HUES64 (cell line): ENCODE results near the gene PCSK9.
A peak's percentile ranks its signal among the peaks of the same experiment; 100 is the strongest.
"Not testable (repeated sequence)": the region's sequence is repeated elsewhere in the genome, so short reads cannot be mapped to it uniquely, and the experiment has no call there.

ENCODE experiments used
- H3K27ac ChIP-seq: 2 replicates; pipeline ENCODE4 v1.7.0; 2013; ENCODE audit warnings: low read depth, low read length, inconsistent platforms
- H3K27me3 ChIP-seq: 2 replicates; pipeline ENCODE4 v1.6.1; 2013; ENCODE audit warnings: mild to moderate bottlenecking, low read length; ENCODE audit not compliant: insufficient read depth
- H3K36me3 ChIP-seq: 2 replicates; pipeline ENCODE4 v1.6.1; 2013; ENCODE audit warnings: mild to moderate bottlenecking, low read length; ENCODE audit not compliant: insufficient read depth
- H3K4me1 ChIP-seq: 2 replicates; pipeline ENCODE4 v1.6.1; 2013; ENCODE audit warnings: mild to moderate bottlenecking, low read length, moderate library complexity; ENCODE audit not compliant: insufficient read depth
- H3K4me3 ChIP-seq: 2 replicates; pipeline ENCODE4 v1.5.1; 2013; ENCODE audit warnings: mild to moderate bottlenecking, low read length, moderate library complexity
- H3K9ac ChIP-seq: 2 replicates; pipeline ENCODE4 v1.6.1; 2013; ENCODE audit warnings: mild to moderate bottlenecking, low read depth, low read length
- H3K9me3 ChIP-seq: 2 replicates; pipeline ENCODE4 v1.6.1; 2013; ENCODE audit warnings: low read depth, low read length; ENCODE audit not compliant: insufficient read depth
- WGBS: fragments of 150-250, 120-280 bp; methylation state at CpG from one replicate; pipeline ENCODE4 v1.1.7; 2013; ENCODE audit warnings: missing lambda C conversion rate; 5-methylcytosine and 5-hydroxymethylcytosine counted together

The PCSK9 gene

GRCh38 chr1:55010887-55011217 is 28.5 kb upstream of the PCSK9 start:
- H3K27me3 ChIP-seq, result no peaks in the 10 kb centered on the region
- no peak overlapping the region for H3K4me3 ChIP-seq
- WGBS, result 79% methylated on average over 7 of the region's 7 CpGs
- no peaks in the 10 kb centered on the region for H3K9me3 ChIP-seq
- no peak overlapping the region for H3K27ac ChIP-seq
- H3K9ac ChIP-seq, result no peak overlapping the region
- 0 out of 2 replicates have a peak, but pooled peaks cover 4% of the 10 kb centered on the region for H3K4me1 ChIP-seq
- H3K36me3 ChIP-seq, result no peaks in the 10 kb centered on the region

DNA sequence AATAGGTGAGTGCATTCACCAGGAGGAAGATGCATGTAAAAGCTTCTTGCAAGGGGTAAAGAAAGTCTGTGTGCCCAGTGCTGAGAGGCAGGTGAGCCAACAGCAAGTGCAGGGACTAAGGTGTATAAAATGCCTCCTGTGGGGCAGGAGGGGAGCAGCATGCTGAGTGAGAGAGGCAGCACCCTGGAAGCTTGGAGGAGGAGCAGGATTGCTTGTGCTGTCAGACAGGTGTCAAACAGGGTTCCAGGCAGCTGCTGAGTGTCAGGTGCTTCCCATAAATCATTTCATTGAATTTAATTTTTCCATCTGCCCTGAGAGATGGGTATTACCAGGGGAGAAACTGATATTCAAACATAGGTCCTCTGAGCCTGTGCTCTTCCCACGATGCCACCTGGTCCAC is 26.7 kb upstream of the PCSK9 start:
- no peaks in the 10 kb centered on the region for H3K27me3 ChIP-seq
- no peak overlapping the region for H3K9ac ChIP-seq
- no peak overlapping the region for H3K4me3 ChIP-seq
- no peaks in the 10 kb centered on the region for H3K9me3 ChIP-seq
- H3K4me1 ChIP-seq, result 0 out of 2 replicates have a peak, but pooled peaks cover 4% of the 10 kb centered on the region
- 90% methylated on average over 1 of the region's 1 CpG for WGBS
- H3K27ac ChIP-seq, result no peak overlapping the region
- no peaks in the 10 kb centered on the region for H3K36me3 ChIP-seq

GRCh38 chr1:55015123-55015522 is 24.2 kb upstream of the PCSK9 start:
- Histone ChIP-seq H3K27me3 (no peaks in the 10 kb centered on the region), H3K27ac (no peak overlapping the region), H3K36me3 (no peaks in the 10 kb centered on the region), H3K9ac (no peak overlapping the region), H3K9me3 (no peaks in the 10 kb centered on the region), H3K4me1 (0 out of 2 replicates have a peak, but pooled peaks cover 4% of the 10 kb centered on the region), H3K4me3 (no peak overlapping the region)
- 91% methylated on average over 5 of the region's 5 CpGs for WGBS

- H3K4me3 ChIP-seq, result no peak overlapping the region
- no peak overlapping the region for H3K27ac ChIP-seq
- no peaks in the 10 kb centered on the region for H3K36me3 ChIP-seq
- H3K27me3 ChIP-seq, result no peaks in the 10 kb centered on the region
- no peaks in the 10 kb centered on the region for H3K9me3 ChIP-seq
- H3K9ac ChIP-seq, result no peak overlapping the region
- 89% methylated on average over 12 of the region's 12 CpGs for WGBS
- H3K4me1 ChIP-seq, result no peaks in the 10 kb centered on the region
Measured at GRCh38 chr1:55015731-55016620, 23.4 kb upstream of the PCSK9 start.

GRCh38 chr1:55018395-55018794 is 21.0 kb upstream of the PCSK9 start:
- Histone ChIP-seq H3K4me1 (peaks cover 3% of the 10 kb centered on the region), H3K27me3 (no peaks in the 10 kb centered on the region), H3K36me3 (no peaks in the 10 kb centered on the region), H3K9ac (no peak overlapping the region), H3K9me3 (no peaks in the 10 kb centered on the region), H3K4me3 (no peak overlapping the region), H3K27ac (no peak overlapping the region)
- 89% methylated on average over 8 of the region's 9 CpGs for WGBS

DNA sequence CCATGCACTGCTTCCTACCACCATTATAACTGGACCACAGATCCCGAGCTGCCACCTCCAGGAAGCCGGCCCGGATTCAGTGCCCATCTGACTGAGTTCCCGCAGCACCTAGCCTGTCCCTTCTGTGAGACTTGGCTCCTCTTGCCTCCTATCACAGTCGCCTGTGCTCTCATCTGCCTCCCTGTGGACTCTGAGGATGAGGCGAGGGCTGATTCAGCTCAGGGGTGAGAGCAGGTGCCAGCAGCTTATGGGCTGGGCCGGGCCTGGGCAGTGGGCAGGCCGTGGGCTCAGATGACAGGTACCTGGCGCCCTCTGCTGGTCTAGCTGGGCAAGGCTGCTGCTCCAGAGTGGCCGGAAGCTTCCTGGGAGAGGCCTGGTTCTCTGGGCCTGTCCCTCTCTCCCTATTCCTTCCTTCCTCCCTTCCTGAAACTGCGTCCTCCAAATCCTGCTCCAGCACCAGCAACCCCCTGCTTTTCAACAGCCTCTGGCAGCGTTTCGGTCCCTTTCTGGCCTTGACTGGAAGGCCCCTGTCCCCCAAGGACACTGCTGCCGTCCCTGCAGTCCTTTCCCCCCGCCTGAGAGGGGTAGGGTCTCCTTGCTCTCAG is 17.3 kb upstream of the PCSK9 start:
- no peaks in the 10 kb centered on the region for H3K36me3 ChIP-seq
- peak overlapping the region; percentile 49; the same call in 1 of the 2 replicates for H3K27ac ChIP-seq
- no peaks in the 10 kb centered on the region for H3K27me3 ChIP-seq
- H3K9ac ChIP-seq, result peak overlapping the region; percentile 51; the same call in 1 of the 2 replicates
- 32% methylated on average over 15 of the region's 15 CpGs for WGBS
- H3K4me1 ChIP-seq, result peaks cover 3% of the 10 kb centered on the region
- no peak overlapping the region for H3K4me3 ChIP-seq
- H3K9me3 ChIP-seq, result no peaks in the 10 kb centered on the region

DNA sequence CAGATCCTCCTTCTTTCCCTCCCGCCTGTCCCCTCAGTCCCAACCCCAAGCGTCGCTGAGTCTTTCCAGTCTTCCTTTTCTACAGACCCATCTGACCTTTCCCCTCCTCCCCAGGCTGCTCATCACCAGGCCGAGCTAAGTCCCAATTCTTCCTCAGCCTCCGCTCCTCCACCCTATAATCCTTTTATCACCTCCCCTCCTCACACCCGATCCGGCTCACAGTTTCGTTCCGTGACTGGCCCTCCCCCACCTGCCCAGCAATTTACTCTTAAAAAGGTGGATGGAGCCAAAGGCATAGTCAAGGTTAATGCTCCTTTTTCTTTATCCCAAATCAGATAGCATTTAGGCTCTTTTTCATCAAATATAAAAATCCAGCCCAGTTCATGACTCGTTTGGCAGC is 15.2 kb upstream of the PCSK9 start:
- not testable (repeated sequence) for H3K27me3 ChIP-seq, H3K27ac ChIP-seq, H3K9ac ChIP-seq, H3K4me1 ChIP-seq, H3K4me3 ChIP-seq, H3K36me3 ChIP-seq, H3K9me3 ChIP-seq
- WGBS, result 61% methylated on average over 9 of the region's 10 CpGs

GRCh38 chr1:55026682-55027081 is 12.7 kb upstream of the PCSK9 start:
- peak overlapping the region; percentile 35; the same call in 1 of the 2 replicates for H3K4me3 ChIP-seq
- 91% methylated on average over 2 of the region's 3 CpGs for WGBS
- not testable (repeated sequence) for H3K27ac ChIP-seq, H3K27me3 ChIP-seq, H3K9me3 ChIP-seq, H3K4me1 ChIP-seq, H3K36me3 ChIP-seq, H3K9ac ChIP-seq

DNA sequence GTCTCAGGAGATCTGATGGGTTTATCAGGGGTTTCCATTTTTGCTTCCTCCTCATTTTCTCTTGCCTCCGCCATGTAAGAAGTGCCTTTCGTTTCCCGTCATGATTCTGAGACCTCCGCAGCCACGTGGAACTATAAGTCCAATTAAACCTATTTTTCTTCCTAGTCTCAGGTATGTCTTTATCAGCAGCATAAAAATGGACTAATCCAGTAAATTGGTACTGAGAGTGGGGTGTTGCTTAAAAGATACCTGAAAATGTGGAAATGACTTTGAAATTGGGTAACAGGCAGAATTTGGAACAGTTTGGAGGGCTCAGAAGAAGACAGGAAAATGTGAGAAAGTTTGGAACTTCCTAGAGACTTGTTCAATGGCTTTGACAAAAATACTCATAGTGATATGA is 8.2 kb upstream of the PCSK9 start:
- not testable (repeated sequence) for H3K4me3 ChIP-seq, H3K27ac ChIP-seq, H3K9ac ChIP-seq, H3K27me3 ChIP-seq, H3K9me3 ChIP-seq, H3K4me1 ChIP-seq, H3K36me3 ChIP-seq
- 94% methylated on average over 5 of the region's 5 CpGs for WGBS

GRCh38 chr1:55033265-55033614 is 6.1 kb upstream of the PCSK9 start:
- H3K4me1 ChIP-seq, result no peaks in the 10 kb centered on the region
- peaks cover 21% of the 10 kb centered on the region for H3K27me3 ChIP-seq
- no peak overlapping the region for H3K9ac ChIP-seq
- H3K27ac ChIP-seq, result no peak overlapping the region
- no peaks in the 10 kb centered on the region for H3K36me3 ChIP-seq
- no peak overlapping the region for H3K4me3 ChIP-seq
- 88% methylated on average over 7 of the region's 7 CpGs for WGBS
- no peaks in the 10 kb centered on the region for H3K9me3 ChIP-seq

DNA sequence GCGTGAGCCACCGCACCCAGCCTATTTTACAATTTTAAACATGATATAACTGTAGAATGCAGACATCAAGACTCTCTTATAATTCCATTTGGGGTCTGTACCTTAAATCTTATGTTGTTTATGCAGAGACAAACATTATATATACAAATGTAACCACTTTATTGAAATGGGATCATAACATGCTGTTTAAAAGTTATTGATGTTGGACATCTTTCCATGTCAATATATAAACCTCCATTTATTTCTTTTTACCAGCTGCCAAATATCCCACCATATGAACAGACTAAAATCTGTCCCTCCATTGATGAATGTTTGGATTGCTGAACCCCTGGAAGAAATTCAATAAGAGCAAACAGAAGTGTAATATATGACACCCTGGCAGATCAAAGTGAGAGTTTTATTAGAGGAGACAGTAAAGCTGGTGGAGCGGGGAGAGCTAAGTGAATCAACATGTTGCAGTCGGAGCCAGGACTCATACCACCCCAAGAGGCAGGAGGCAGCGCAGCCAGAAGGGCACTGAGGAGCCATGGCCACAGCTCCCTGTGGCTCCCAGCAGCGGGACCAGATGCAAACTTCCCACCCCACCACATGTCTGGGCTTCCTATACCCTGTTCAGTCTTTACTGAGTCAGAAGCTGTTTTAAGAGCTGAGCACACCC is 4.7 kb upstream of the PCSK9 start:
- no peak overlapping the region for H3K27ac ChIP-seq
- no peaks in the 10 kb centered on the region for H3K9me3 ChIP-seq
- H3K36me3 ChIP-seq, result no peaks in the 10 kb centered on the region
- H3K4me1 ChIP-seq, result no peaks in the 10 kb centered on the region
- WGBS, result 87% methylated on average over 6 of the region's 6 CpGs
- H3K27me3 ChIP-seq, result peaks cover 35% of the 10 kb centered on the region
- no peak overlapping the region for H3K9ac ChIP-seq
- no peak overlapping the region for H3K4me3 ChIP-seq
